Fibroblast of skin of abdomen (primary cell): ENCODE measurements around the gene SAPCD1.

Experiments used
- DNase-seq: peaks from one replicate; pipeline ENCODE4 v3.0.0-alpha.2; 2013

The SAPCD1 gene

DNA sequence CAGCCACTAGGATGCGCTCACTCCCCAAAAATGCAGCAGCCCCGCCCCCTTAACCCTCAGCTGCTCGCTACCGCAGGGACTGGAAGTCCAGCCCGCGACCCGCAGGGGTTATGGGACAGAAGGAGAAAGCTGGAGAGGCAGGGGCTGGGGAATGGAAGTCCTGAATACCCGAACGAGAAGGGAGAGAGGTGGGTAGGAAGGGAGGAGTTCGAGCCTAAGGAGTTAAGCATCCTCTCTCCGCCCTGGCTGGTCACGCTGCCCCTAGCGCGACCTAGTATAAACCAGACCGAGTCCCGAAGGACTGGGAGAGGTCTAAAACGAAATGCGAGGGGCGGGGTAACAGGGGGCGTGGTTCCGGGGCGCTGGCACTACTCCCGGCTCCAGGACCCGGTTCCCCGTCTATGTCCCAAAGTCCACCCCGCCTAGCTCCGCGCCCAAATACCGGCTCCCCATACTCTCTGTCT is 32.9 kb upstream of the SAPCD1 start:
- DNase-seq, result peak; percentile 79

DNA sequence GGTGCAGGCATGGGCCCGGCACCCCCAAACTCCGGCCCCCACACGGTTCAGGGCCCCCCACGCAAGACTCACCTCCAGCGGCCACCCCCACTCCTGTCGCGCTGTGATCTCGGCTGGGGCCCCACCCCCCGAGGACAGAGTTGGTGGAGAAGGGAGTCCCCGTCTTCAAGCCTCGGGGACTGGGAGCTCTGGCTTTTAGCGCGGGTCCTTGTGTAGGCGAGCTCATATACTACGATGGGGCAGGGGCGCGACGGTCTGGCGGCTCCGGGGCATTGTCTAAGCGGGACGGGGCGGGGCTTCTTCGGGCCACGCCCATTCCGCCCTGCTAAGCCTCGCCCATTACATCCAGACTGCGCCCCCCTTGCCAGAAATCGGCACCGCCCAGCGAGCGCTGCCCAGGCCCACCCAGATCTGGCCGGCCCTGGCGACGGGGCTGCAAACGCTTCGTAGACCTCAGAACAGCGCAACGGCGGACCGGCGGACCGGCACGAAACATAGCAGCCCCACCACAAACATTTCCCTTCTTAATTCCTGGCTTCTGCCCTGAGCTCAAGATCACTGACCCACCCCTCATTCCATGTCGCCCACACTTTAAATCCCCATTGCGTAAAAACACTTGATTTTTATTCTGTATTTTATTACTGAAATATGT is 32.4 kb upstream of the SAPCD1 start:
- DNase-seq, result peak; percentile 91

DNA sequence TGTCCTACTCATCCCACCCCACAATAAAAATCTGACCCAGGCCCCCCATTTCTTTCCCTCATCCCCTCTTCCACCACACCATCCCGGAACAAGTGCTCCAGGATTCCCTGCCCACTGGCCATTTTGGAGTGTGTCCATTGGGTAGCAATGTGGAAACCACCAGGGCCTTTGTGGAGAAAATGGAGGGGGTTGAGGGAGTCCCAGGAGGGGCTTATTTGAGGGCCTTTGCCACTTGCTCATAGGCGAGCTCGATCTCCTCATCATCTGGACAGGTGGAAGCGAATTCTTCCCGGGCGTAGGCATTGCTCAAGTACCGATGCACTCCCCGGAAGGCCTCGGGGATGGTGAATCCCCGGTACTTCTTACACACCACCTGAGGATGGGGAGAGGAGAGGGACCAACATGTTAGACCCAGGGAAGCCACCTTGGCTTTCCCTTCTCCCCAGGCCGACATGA is 31.8 kb upstream of the SAPCD1 start:
- no peak for DNase-seq

DNA sequence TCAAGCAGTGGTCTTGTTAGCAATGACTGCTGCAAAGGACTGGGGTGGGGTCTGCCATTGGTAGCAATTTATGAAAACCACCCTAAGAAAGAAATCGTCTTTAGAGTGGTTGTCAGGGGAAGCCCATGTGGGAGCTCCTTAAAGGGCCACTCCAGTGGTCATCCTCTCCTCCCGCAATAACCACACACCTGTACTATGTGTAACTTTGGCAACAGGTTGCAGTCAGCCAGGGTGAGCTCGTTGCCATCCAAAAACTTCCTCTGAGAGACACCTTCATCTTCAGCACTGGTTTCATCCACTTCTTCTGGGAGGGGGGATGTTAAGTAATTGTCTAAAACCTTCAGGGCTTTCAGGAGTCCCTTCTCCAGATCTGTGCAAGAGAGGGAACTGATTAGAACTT is 30.4 kb upstream of the SAPCD1 start:
- DNase-seq, result no peak

DNA sequence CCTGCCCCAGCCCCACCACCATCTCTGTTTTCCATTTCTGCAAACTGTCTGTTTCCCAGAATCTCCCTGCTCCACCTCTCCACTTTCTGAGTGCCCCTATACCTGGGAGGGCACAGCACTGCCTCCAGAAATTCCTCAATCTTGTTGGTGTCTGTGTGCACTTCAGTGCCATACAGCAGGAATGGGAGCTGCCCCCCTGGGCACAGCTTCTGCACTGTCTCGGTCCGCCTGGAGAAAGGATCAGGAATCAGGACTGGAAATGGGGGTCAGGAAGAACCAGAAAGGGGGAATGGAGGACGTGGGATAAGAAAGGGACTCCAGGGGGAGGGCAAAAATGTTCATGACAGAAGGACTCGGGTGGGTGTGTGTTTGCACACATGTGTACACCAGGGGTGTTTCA is 28.7 kb upstream of the SAPCD1 start:
- no peak for DNase-seq

DNA sequence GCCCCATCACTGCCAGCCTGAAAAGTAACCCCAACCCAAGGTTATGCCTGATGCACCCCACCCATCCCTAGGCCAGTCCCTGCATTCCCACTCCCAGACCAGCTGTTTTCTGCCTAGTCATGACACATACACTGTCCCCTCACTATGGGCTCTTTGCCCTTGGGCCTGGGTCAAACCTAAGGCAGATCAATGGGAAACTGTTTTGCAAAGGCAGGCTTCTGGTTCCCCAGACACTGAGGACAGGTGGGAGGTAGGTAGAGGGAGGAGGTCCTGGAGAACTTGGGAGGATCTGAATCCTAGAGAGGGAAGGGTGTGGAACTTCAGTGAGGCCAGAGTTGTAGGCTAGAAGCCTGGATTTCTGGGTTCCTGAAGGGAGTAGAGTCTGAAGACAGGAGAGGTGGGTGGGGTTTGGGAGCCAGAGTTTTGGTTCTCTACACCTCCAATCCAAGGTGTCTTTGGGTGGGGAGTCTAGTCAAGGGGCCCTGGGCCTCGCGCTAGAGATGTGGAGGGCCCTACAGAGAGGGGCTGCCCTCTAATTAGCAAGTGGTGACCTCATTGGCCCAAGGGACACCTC is 28.1 kb upstream of the SAPCD1 start:
- DNase-seq, result no peak

DNA sequence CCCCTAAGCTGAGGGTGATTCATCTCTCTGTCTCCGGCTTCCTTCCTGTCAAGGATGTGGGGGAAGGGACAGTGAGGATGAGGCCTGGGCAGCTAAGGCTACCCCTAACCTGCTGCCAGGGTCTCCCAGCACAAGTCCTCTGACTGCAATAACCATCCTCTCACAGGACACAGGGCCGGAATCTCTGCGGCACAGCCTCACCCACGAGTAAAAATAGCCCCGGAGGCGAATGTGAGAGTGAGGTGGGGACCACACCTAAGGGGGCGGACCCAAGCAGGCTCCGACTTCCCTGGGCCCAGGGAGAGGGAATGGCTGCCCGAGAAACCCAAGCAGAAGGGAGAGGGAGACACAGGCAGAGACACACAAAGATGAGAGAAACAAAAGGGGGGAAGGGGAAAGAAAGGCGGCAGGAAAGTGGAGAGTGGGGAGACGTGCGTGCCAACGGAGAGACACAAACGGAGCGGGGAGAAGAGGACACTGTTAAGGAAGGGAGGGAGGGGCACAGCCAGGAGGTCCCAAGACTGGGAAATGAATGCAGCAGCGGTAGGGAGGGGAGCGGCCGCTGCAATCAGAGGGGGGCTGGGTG is 27.5 kb upstream of the SAPCD1 start:
- DNase-seq, result peak; percentile 77

DNA sequence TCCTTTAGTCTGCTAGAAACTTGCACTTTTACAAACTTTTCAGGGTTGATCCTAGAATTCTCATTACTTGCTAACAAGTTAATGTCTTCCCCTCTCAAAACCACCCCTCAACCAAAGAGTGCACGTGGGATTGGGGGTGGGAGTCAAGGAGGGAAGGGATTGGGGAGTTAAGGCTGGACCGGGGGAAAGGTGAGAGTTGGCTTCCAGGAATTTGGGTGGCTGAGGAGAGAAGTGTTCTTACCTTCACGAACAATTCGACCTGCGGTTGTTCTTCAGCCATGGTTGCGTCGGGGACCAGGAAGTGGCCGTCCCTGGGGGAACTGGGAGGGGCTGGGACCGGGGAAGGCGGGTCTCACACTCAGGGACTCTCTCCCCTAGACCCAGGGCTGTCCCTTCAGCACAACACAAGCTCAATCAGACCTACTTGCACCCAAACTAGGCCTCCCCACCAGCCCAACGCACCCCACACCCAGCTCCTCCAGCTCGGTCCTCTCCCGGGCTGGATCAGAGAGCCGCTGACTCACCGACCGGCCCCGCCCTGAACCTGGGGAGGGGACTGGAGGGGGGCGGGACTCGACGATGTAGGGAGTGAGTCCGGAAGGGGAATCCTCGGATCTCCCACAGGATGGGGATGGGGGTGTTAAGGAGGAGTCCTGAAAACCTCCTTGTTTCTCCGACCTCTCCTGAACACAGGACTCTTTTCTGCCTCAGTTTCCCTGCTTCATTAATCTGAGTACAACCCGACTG is 26.3 kb upstream of the SAPCD1 start, which contains the start of gene CLIC1:
TSS of gene CLIC1 (minus strand) at position 510 of the 747 bp plus-strand sequence. CDS start at position 280, 230 bp downstream.
- DNase-seq, result peak; percentile 85

DNA sequence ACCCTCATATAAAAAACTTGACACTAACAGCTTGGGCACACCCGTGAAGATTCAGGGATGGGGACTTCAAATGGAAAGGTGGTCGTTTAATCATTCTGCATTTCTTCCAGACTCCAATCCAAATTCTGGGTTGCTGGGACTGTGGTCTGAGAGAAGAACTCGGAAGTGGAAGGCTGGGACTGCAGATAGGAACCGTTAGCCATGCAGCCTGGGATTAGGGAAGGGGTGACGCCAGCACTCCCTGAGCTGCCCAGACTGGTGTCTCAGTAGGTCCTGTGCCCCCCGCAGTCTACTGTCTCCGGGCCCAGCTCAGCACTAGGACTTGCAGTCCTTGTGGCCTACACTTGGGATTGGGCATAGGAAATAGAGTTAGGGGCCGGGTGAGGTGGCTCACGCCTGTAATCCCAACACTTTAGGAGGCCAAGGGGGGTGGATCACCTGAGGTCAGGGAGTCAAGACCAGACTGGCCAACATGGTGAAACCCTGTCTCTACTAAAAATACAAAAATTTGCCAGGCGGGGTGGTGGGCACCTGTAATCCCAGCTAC is 25.6 kb upstream of the SAPCD1 start:
- no peak for DNase-seq

DNA sequence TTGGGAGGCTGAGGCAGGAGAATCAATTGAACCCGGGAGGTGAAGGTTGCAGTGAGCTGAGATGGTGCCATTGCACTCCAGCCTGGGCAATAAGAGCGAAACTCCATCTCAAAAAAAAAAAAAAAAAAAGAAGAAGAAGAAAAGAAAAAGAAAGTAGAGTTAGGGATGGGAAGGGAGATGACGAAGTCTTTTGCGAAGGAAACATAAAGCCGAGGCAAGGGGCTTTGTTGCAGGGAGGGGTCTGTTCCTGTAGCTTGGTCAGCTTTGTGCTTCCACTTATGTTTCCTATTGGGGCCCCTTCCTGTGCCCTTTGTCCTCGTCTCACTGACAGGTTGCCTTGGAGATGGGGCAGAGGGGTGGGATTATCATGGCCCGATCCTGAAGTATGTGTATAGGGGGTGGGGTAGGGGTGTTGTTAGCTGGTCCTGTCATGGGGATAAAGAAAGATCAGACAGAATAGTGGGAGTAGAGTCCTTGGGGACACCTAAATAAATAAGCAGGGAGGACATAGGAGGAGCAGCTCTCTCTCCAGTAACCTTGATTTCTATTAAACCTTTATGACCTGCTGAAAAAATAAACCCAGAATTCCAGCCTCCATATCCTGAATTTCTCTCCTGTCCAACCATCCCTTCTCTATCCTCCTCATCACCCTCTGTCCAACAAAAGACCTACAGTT is 25.0 kb upstream of the SAPCD1 start:
- no peak for DNase-seq

DNA sequence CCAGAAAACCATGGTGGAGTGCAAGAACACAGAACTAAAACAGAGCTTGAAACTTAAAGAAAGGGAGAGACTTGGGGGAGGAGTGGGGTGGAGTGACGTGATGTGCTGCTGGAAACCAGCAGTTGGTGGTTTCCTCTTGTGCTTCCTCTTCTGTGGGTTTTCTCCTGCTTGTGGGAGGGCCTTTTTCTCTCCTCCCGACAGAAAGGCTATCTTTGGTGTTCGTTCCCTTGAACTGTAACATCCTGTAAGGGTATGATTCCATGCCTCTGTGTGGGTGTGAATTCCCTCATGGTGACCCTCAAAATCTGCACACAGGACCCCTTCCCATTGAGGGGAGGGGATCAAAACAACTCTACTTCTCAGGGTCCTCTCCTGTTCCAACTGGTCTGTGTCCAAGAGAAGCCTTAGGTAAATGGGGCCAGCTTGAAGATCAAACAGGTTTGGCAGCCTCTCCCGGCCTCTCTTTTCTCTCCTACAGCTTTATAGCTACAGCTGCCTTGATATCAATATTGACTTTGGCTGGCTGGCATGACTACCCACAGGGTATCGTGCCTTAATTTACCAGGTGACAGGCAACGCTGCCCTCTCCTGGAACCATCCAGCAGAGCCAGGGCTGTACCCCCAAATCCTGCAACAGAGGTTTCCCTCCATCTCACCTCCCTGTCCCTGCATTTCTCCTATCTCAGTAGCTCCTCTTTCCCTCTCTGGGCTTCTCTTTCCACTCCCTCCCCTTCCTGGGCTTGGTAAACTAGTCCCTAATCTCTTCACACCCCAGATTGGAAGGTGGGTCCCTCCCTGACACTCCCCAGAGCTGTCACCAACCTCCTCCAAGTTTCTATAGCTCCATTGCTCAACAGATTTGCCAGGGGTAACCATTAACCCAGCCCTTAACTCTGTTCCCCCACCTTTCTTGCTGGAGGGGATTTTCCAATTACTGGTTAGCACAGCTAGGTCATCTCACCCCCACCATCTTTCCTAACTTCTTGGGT is 24.2 kb upstream of the SAPCD1 start:
- peak; percentile 80 for DNase-seq

DNA sequence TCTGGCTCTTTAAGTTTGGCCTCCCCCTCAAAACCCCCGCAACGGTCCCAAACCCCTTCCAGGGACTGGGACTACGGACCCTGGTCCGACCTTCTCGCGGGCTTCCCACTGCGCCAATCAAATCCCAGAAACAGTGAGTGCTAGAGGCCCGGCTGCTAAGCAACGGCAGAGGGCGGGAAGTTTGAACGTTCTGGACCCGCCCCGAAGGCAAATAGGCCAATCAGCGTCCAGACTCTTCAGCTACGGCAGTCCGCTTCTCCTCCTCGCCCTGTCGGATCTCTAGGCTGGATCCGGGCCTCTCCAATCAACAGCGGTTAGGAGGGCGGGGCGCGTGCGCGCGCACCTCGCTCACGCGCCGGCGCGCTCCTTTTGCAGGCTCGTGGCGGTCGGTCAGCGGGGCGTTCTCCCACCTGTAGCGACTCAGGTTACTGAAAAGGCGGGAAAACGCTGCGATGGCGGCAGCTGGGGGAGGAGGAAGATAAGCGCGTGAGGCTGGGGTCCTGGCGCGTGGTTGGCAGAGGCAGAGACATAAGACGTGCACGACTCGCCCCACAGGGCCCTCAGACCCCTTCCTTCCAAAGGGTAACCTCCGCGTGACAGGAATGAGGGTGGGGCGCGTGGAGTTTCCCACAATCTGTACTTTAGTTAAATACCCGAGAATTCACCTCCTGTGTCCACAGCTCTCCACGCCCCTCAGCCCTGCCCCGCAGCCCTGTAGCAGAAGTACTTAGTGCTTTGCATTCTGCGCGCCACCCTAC is 22.6 kb upstream of the SAPCD1 start, which contains the start of gene MSH5:
TSS of gene MSH5 (plus strand) at position 367 of the 758 bp plus-strand sequence. CDS start 462 bp downstream, outside the sequence.
- DNase-seq, result peak; percentile 99

DNA sequence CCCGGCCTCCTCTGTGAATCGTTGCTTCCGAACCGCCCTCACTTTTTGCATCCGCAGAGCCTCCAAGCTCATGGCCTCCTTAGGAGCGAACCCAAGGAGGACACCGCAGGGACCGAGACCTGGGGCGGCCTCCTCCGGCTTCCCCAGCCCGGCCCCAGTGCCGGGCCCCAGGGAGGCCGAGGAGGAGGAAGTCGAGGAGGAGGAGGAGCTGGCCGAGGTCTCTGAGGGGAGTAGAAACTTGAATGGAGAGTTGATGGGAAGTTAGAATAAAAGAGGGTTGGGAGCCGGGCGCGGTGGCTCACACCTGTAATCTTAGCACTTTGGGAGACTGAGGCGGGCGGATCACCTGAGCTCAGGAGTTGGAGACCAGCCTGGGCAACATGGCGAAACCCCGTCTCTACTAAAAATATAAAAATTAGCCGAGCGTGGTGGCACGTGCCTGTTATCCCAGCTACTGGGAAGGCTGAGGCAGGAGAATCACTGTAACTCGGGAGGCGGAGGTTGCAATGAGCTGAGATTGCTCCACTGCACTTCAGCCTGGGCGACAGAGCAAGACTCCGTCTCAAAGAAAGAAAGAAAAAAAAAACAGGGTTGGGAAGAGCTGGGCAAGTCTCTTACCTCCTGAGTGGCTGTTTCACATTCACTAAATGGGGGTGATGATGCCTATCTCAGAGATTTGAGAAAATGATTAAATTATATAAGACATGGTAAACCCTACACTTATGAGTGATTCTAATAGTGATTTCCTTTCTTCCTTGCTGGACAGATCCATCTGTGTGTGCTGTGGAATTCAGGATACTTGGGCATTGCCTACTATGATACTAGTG is 21.8 kb upstream of the SAPCD1 start:
- DNase-seq, result no peak

DNA sequence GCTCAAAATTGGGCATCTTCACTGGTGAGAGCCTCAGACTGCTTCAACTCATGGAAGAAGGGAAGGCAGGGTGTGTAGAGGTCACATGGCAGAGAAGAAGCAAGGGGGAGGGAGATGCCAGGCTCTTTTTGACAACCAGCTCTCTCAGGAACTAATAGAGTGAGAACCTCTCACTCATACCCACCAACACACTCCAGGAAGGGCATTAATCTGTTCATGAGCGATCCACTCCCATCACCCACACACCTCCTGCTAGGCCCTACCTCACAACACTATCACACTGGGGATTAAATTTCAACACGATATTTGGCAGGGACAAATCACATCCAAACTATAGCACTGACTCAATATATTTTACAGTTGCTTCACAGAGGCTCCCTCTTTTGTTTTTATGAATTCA is 20.6 kb upstream of the SAPCD1 start:
- DNase-seq, result no peak

DNA sequence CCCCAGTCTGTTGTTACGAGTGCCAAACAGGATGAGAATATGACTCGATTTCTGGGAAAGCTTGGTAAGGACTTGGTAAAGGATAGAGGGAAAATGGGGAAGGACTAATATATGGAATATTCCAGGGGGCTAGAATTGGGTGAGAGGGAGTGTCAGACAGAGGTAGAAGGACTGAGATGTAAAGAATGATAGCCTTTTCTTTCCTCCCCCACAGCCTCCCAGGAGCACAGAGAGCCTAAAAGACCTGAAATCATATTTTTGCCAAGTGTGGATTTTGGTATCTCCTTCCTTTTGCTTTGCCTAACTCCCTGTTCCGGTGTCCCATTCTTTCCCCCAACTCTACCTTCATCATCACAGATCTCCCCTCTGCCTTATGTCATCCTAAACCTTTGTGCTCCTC is 19.6 kb upstream of the SAPCD1 start:
- DNase-seq, result no peak

DNA sequence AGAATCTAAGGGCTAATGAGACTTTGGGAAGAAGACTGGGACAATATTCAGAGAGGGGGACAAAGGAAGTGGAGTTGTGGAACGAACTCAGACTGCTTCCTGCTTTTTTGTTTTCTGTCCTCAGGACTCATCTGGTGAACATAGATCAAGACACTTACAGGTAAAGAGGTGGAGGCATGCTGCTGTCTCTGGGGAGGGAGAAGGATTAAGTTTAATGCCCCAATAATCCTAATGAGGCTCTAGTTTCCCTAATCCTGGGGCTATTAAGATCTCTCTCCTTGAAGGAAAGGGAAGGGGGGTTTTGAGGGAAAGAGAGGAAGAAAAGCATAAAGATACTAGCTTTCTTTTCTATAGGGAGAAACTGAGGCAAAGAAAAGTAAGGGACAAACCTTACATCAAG is 18.0 kb upstream of the SAPCD1 start:
- DNase-seq, result no peak

DNA sequence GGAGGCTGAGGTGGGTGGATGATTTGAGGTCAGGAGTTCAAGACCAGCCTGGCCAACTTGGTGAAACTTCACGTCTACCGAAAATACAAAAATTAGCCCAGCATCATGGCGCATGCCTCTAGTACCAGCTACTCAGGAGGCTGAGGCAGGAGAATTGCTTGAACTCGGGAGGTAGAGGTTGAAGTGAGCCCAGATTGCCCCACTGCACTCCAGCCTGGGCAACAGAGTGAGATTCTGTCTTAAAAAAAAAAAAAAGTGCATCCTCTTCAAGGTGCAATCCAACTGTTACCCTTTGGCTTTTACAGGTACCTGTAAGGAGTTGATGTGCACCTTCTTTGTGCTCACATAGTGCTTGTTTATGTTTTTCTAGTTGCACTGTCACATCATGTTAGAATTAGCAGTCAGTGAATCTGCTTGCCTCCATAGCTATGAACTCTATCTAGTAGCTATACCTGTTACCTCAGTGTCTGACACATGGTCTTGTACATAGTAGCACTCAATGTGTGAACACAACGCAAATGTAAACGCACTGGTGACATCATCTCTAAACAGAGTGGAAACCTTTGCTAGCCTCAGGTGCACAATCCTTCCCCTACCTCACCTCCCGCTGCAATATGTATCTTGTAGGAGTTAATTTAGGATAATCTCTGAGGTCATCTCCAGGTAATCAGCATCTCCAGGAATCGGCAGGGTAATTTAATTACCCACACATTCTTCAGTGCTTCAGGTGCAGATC is 13.0 kb upstream of the SAPCD1 start:
- DNase-seq, result no peak

DNA sequence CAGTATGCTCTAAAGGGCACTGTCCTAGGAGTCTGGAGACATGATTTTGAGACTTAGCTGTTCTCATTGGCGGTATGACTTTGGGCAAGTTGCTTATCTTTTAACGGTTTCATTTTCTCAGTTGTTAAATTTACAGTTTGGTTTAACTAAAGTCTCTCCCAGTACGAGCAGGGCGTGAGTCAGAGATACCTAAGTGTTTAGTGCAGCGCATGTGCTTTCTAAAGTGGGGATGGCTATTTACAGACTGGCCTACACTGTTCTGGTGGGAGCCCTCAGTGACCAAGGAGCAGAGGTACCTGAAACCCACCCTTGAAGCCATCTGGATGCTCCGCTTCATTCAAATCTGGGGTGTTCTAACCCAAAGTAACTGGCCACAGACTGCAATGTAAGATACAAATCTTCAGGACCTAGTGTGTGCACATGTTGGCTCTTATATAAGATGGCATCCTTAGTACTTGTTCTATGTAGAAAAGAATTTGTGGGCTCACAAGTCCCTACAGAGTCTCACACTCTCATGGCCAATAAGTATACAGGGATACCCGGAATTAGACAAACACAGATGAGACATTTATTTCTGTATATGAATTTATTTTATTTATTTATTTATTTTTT is 11.9 kb upstream of the SAPCD1 start:
- no peak for DNase-seq
